Epithelial cell of proximal tubule (primary cell): Measurements from ENCODE around the gene PCDHGB7. TPM values are rescaled to one million over a fixed set of nuclear protein-coding genes. Genes with fewer than 3 reads are reported as not detected.

ENCODE experiments used
- DNase-seq: peaks from one replicate; pipeline ENCODE4 v3.0.0-alpha.2; 2011; ENCODE audit warnings: low read depth
- H3K4me3 ChIP-seq: 2 replicates; pipeline ENCODE4 v1.5.1; 2011; ENCODE audit warnings: low read depth, mild to moderate bottlenecking, low read length
- CTCF ChIP-seq: conservative IDR thresholded peaks from 2 replicates; pipeline ENCODE4 v1.5.1; 2012; ENCODE audit warnings: low read depth, mild to moderate bottlenecking, low read length
- total RNA-seq: library from RNA; depleted of rRNA; stranded (reverse); fragments of >200 nt; gene quantifications from 2 replicates; pipeline ENCODE4 v1.2.3, GENCODE V29; 2015

PCDHGB7 gene
- total RNA-seq, 1 donor from 2014 or later: 2.8 TPM

GRCh38 chr5:141439411-141440141, 22.1 kb downstream of the PCDHGB7 start:
- DNase-seq: no peak

GRCh38 chr5:141440341-141440740, 22.9 kb downstream of the PCDHGB7 start:
- H3K4me3 ChIP-seq: no peak overlapping the region
- DNase-seq: no peak
- no peak for TF ChIP-seq CTCF

More at GRCh38 chr5:141439411-141440141, 22.1 kb downstream of the PCDHGB7 start:
- no peak for TF ChIP-seq CTCF
- H3K4me3 ChIP-seq: no peak overlapping the region

- no peak for DNase-seq
- no peak for TF ChIP-seq CTCF
- no peak overlapping the region for H3K4me3 ChIP-seq
Observed at GRCh38 chr5:141441571-141442170, 24.2 kb downstream of the PCDHGB7 start.

GRCh38 chr5:141465351-141465750, 47.9 kb downstream of the PCDHGB7 start:
- DNase-seq: no peak
- TF ChIP-seq CTCF: no peak
- no peak overlapping the region for H3K4me3 ChIP-seq

Other genes with a start within 250 kb of the PCDHGB7 start
- not detected in 2 replicates for gene PCDHB7, start 245.0 kb upstream of the PCDHGB7 start, total RNA-seq
- not detected in 2 replicates for gene PCDHB8, start 239.9 kb upstream of the PCDHGB7 start, total RNA-seq
- under 0.01 and 0.07 TPM in 2 replicates for gene PCDHB16, start 235.3 kb upstream of the PCDHGB7 start, total RNA-seq
- gene PCDHB9, start 230.5 kb upstream of the PCDHGB7 start, total RNA-seq: not detected in 2 replicates
- under 0.01 TPM in 1 of 2 replicates, not detected in the other for gene PCDHB10, start 225.3 kb upstream of the PCDHGB7 start, total RNA-seq
- 0.06 and 0.07 TPM in 2 replicates for gene PCDHB11, start 218.1 kb upstream of the PCDHGB7 start, total RNA-seq
- gene PCDHB12, start 209.0 kb upstream of the PCDHGB7 start, total RNA-seq: not detected in 2 replicates
- gene PCDHB13, start 203.8 kb upstream of the PCDHGB7 start, total RNA-seq: 0.23 and 0.29 TPM in 2 replicates
- gene PCDHB14, start 194.3 kb upstream of the PCDHGB7 start, total RNA-seq: under 0.01 and 0.23 TPM in 2 replicates
- 0.07 and 0.29 TPM in 2 replicates for gene PCDHB15, start 172.3 kb upstream of the PCDHGB7 start, total RNA-seq
- gene SLC25A2, start 113.6 kb upstream of the PCDHGB7 start, total RNA-seq: 0.29 TPM in 1 of 2 replicates, not detected in the other
- gene TAF7, start 96.9 kb upstream of the PCDHGB7 start, total RNA-seq: 40.6 and 41.0 TPM in 2 replicates
- 0.29 and 0.75 TPM in 2 replicates for gene PCDHGA1, start 87.2 kb upstream of the PCDHGB7 start, total RNA-seq
- gene PCDHGA2, start 78.9 kb upstream of the PCDHGB7 start, total RNA-seq: 0.23 and 0.72 TPM in 2 replicates
- gene PCDHGA3, start 73.8 kb upstream of the PCDHGB7 start, total RNA-seq: 0.36 and 0.52 TPM in 2 replicates
- 0.12 and 0.29 TPM in 2 replicates for gene PCDHGB1, start 67.6 kb upstream of the PCDHGB7 start, total RNA-seq
- 0.22 and 0.92 TPM in 2 replicates for gene PCDHGA4, start 62.7 kb upstream of the PCDHGB7 start, total RNA-seq
- gene PCDHGB2, start 57.7 kb upstream of the PCDHGB7 start, total RNA-seq: 0.43 and 0.98 TPM in 2 replicates
- 0.14 and 0.63 TPM in 2 replicates for gene PCDHGA5, start 53.5 kb upstream of the PCDHGB7 start, total RNA-seq
- gene PCDHGB3, start 47.4 kb upstream of the PCDHGB7 start, total RNA-seq: 0.14 and 1.1 TPM in 2 replicates
- 0.35 and 0.36 TPM in 2 replicates for gene PCDHGA6, start 43.8 kb upstream of the PCDHGB7 start, total RNA-seq
- 0.23 and 0.29 TPM in 2 replicates for gene PCDHGA7, start 34.9 kb upstream of the PCDHGB7 start, total RNA-seq
- 1.7 and 4.7 TPM in 2 replicates for gene PCDHGB4, start 30.0 kb upstream of the PCDHGB7 start, total RNA-seq
- 0.14 and 1.0 TPM in 2 replicates for gene PCDHGA8, start 25.0 kb upstream of the PCDHGB7 start, total RNA-seq
- gene PCDHGB5, start 19.7 kb upstream of the PCDHGB7 start, total RNA-seq: 4.0 and 6.5 TPM in 2 replicates
- 1.1 and 1.9 TPM in 2 replicates for gene PCDHGA9, start 14.9 kb upstream of the PCDHGB7 start, total RNA-seq
- 1.4 and 3.4 TPM in 2 replicates for gene PCDHGB6, start 9.7 kb upstream of the PCDHGB7 start, total RNA-seq
- 0.58 and 1.9 TPM in 2 replicates for gene PCDHGA10, start 4.7 kb upstream of the PCDHGB7 start, total RNA-seq
- 2.6 and 2.7 TPM in 2 replicates for gene PCDHGA11, start 3.4 kb downstream of the PCDHGB7 start, total RNA-seq
- 1.8 and 1.9 TPM in 2 replicates for gene PCDHGA12, start 12.8 kb downstream of the PCDHGB7 start, total RNA-seq
- 9.8 and 23.2 TPM in 2 replicates for gene PCDHGC3, start 58.3 kb downstream of the PCDHGB7 start, total RNA-seq
- gene PCDHGC4, start 67.4 kb downstream of the PCDHGB7 start, total RNA-seq: 0.07 and 0.46 TPM in 2 replicates
- 0.06 TPM in 1 of 2 replicates, not detected in the other for gene PCDHGC5, start 71.4 kb downstream of the PCDHGB7 start, total RNA-seq
- gene DIAPH1, start 201.3 kb downstream of the PCDHGB7 start, total RNA-seq: 94.0 and 101 TPM in 2 replicates
- 55.2 and 64.8 TPM in 2 replicates for gene HDAC3, start 219.2 kb downstream of the PCDHGB7 start, total RNA-seq
- gene RELL2, start 219.3 kb downstream of the PCDHGB7 start, total RNA-seq: 3.3 and 10.3 TPM in 2 replicates
- 15.7 and 43.1 TPM in 2 replicates for gene FCHSD1, start 233.7 kb downstream of the PCDHGB7 start, total RNA-seq